Neural cell (in vitro differentiated cells): ENCODE data around the gene CIBAR2. TPM values are rescaled to one million over a fixed set of nuclear protein-coding genes. Genes with fewer than 3 reads are reported as not detected.

Experiments used
- H2AFZ ChIP-seq: fragments of 200-600, 300-800 bp; sonication (generic), shearing (Covaris generic); 2 replicates; pipeline ENCODE4 v1.6.0; 2014; ENCODE audit warnings: low read depth, mild to moderate bottlenecking, antibody characterized with exemption, low read length, moderate library complexity
- H3F3A ChIP-seq: fragments of 200-600 bp; shearing (Covaris generic); 2 replicates; pipeline ENCODE4 v1.6.1; 2016; ENCODE audit warnings: mild to moderate bottlenecking, moderate library complexity, mixed read lengths, antibody characterized with exemption, low read length; ENCODE audit not compliant: insufficient read depth, poor library complexity, severe bottlenecking
- H3K27ac ChIP-seq: fragments of 200-600, 300-800 bp; sonication (generic), shearing (Covaris generic); 2 replicates; pipeline ENCODE4 v1.5.1; 2014; ENCODE audit warnings: mild to moderate bottlenecking, low read length, moderate library complexity
- H3K27me3 ChIP-seq: fragments of 300-800, 200-600 bp; sonication (generic), shearing (Covaris generic); 2 replicates; pipeline ENCODE4 v1.6.0; 2014; ENCODE audit warnings: mild to moderate bottlenecking, low read depth, low read length, moderate library complexity; ENCODE audit not compliant: insufficient read depth
- H3K36me3 ChIP-seq: fragments of 300-800, 200-600 bp; sonication (generic), shearing (Covaris generic); 2 replicates; pipeline ENCODE4 v1.5.1; 2014; ENCODE audit warnings: mild to moderate bottlenecking, antibody characterized with exemption, low read length, moderate library complexity; ENCODE audit not compliant: insufficient read depth
- H3K4me2 ChIP-seq: fragments of 300-800, 200-600 bp; sonication (generic), shearing (Covaris generic); 2 replicates; pipeline ENCODE4 v1.6.0; 2014; ENCODE audit warnings: mild to moderate bottlenecking, low read length
- H3K4me3 ChIP-seq: fragments of 300-800, 200-600 bp; sonication (generic), shearing (Covaris generic); 2 replicates; pipeline ENCODE4 v1.5.1; 2014; ENCODE audit warnings: mild to moderate bottlenecking, low read length, moderate library complexity
- H3K79me2 ChIP-seq: fragments of 200-600 bp; shearing (Covaris generic); replicated peaks from 2 replicates; pipeline ENCODE4 v1.6.0; 2014; ENCODE audit warnings: mild to moderate bottlenecking, low read length, moderate library complexity; ENCODE audit not compliant: insufficient read depth
- H3K9ac ChIP-seq: fragments of 300-800, 200-600 bp; sonication (generic), shearing (Covaris generic); 2 replicates; pipeline ENCODE4 v1.6.1; 2016; ENCODE audit warnings: mild to moderate bottlenecking, low read length, mixed read lengths
- H3K9me2 ChIP-seq: fragments of 200-600 bp; shearing (Covaris generic); 2 replicates; pipeline ENCODE4 v1.6.1; 2016; ENCODE audit warnings: mild to moderate bottlenecking, low read length, mixed read lengths; ENCODE audit not compliant: insufficient read depth
- H3K9me3 ChIP-seq: fragments of 200-600, 300-800 bp; sonication (generic), shearing (Covaris generic); 2 replicates; pipeline ENCODE4 v1.6.1; 2016; ENCODE audit warnings: mild to moderate bottlenecking, mixed run types, low read length, moderate library complexity, mixed read lengths
- H4K20me1 ChIP-seq: fragments of 200-600 bp; shearing (Covaris generic); 2 replicates; pipeline ENCODE4 v1.6.1; 2016; ENCODE audit warnings: mild to moderate bottlenecking, mixed run types; ENCODE audit not compliant: insufficient read depth
- CTCF ChIP-seq: fragments of 450-650 bp; IDR thresholded peaks from 2 replicates; pipeline ENCODE4 v1.5.1; 2014; ENCODE audit warnings: antibody characterized with exemption, mild to moderate bottlenecking, moderate library complexity; ENCODE audit not compliant: poor library complexity, severe bottlenecking
- EP300 ChIP-seq: fragments of 450-650 bp; conservative IDR thresholded peaks from 2 replicates; pipeline ENCODE4 v1.6.1; 2014; ENCODE audit warnings: antibody characterized with exemption, mild to moderate bottlenecking, moderate library complexity; ENCODE audit not compliant: poor library complexity, severe bottlenecking
- EZH2 ChIP-seq: fragments of 200-600, 300-800 bp; shearing (Covaris generic), sonication (generic); IDR thresholded peaks from 2 replicates; pipeline ENCODE4 v1.6.1; 2014; ENCODE audit warnings: antibody characterized with exemption, low read length, borderline replicate concordance, mild to moderate bottlenecking; ENCODE audit not compliant: insufficient read depth, poor library complexity, severe bottlenecking
- MXI1 ChIP-seq: fragments of 450-650 bp; conservative IDR thresholded peaks from 2 replicates; pipeline ENCODE4 v1.6.1; 2014; ENCODE audit warnings: antibody characterized with exemption, mild to moderate bottlenecking; ENCODE audit not compliant: poor library complexity, severe bottlenecking
- POLR2AphosphoS5 ChIP-seq: IDR thresholded peaks from 2 replicates; pipeline ENCODE4 v1.6.1; 2012
- RAD21 ChIP-seq: fragments of 450-650 bp; conservative IDR thresholded peaks from 2 replicates; pipeline ENCODE4 v1.6.1; 2014; ENCODE audit warnings: antibody characterized with exemption, mild to moderate bottlenecking, moderate library complexity
- REST ChIP-seq: IDR thresholded peaks from 2 replicates; pipeline ENCODE4 v1.6.1; 2012; ENCODE audit warnings: borderline replicate concordance
- SMC3 ChIP-seq: fragments of 450-650 bp; conservative IDR thresholded peaks from 2 replicates; pipeline ENCODE4 v1.6.1; 2014; ENCODE audit warnings: antibody characterized with exemption, mild to moderate bottlenecking, moderate library complexity; ENCODE audit not compliant: poor library complexity
- TAF1 ChIP-seq: IDR thresholded peaks from 2 replicates; pipeline ENCODE4 v1.6.1; 2012; ENCODE audit warnings: low read depth
- polyA plus RNA-seq: library from polyadenylated mRNA; depleted of rRNA; stranded (reverse); fragments of >200 nt; gene quantifications from 2 replicates; pipeline ENCODE4 v1.2.3, GENCODE V29; 2014

Gene CIBAR2
- polyA plus RNA-seq, 1 donor from 2014 or later: not detected

GRCh38 chr16:85058909-85059308 is 53.4 kb downstream of the CIBAR2 start:
- no peaks in the 10 kb centered on the region for H3K9me3 ChIP-seq
- H3F3A ChIP-seq: no peaks in the 10 kb centered on the region
- no peak overlapping the region for H3K9ac ChIP-seq
- no peak overlapping the region for H3K4me2 ChIP-seq
- no peaks in the 10 kb centered on the region for H3K36me3 ChIP-seq
- no peak for TF ChIP-seq MXI1
- TF ChIP-seq REST: no peak
- no peak for TF ChIP-seq CTCF
- TF ChIP-seq EZH2: no peak
- TF ChIP-seq RAD21: no peak
- no peak for TF ChIP-seq EP300
- TF ChIP-seq TAF1: no peak
- no peak for TF ChIP-seq SMC3
- TF ChIP-seq POLR2AphosphoS5: no peak
- no peak overlapping the region for H3K4me3 ChIP-seq
- H3K9me2 ChIP-seq: no peaks in the 10 kb centered on the region
- H3K79me2 ChIP-seq: no peaks in the 10 kb centered on the region
- H2AFZ ChIP-seq: no peak overlapping the region
- no peaks in the 10 kb centered on the region for H3K27me3 ChIP-seq
- H3K27ac ChIP-seq: no peak overlapping the region
- no peaks in the 10 kb centered on the region for H4K20me1 ChIP-seq

- Histone ChIP-seq H4K20me1 (no peaks in the 10 kb centered on the region), H3K4me2 (no peak overlapping the region), H3F3A (no peaks in the 10 kb centered on the region), H3K9me2 (no peaks in the 10 kb centered on the region), H3K27ac (peak overlapping the region; percentile 45), H3K9ac (peak overlapping the region; percentile 34), H3K36me3 (no peaks in the 10 kb centered on the region), H3K9me3 (no peaks in the 10 kb centered on the region), H2AFZ (no peak overlapping the region), H3K79me2 (no peaks in the 10 kb centered on the region), H3K4me3 (no peak overlapping the region), H3K27me3 (no peaks in the 10 kb centered on the region)
- TF ChIP-seq MXI1: no peak
- TF ChIP-seq REST: no peak
- TF ChIP-seq RAD21: no peak
- TF ChIP-seq EZH2: no peak
- no peak for TF ChIP-seq POLR2AphosphoS5
- no peak for TF ChIP-seq EP300
- TF ChIP-seq CTCF: no peak
- TF ChIP-seq TAF1: no peak
- no peak for TF ChIP-seq SMC3
Observed at GRCh38 chr16:85057948-85058347, 54.3 kb downstream of the CIBAR2 start.
